GM12873 (cell line): ENCODE results near the gene VANGL1.

Experiments
- TF ChIP-seq, protein P1 (sequence below): IDR thresholded peaks from 2 replicates; pipeline ENCODE4 v1.5.1; 2012; ENCODE audit warnings: low read depth, mild to moderate bottlenecking, moderate library complexity, low read length, control low read depth; ENCODE audit not compliant: insufficient read depth; ENCODE audit errors: missing control alignments

Gene VANGL1

DNA sequence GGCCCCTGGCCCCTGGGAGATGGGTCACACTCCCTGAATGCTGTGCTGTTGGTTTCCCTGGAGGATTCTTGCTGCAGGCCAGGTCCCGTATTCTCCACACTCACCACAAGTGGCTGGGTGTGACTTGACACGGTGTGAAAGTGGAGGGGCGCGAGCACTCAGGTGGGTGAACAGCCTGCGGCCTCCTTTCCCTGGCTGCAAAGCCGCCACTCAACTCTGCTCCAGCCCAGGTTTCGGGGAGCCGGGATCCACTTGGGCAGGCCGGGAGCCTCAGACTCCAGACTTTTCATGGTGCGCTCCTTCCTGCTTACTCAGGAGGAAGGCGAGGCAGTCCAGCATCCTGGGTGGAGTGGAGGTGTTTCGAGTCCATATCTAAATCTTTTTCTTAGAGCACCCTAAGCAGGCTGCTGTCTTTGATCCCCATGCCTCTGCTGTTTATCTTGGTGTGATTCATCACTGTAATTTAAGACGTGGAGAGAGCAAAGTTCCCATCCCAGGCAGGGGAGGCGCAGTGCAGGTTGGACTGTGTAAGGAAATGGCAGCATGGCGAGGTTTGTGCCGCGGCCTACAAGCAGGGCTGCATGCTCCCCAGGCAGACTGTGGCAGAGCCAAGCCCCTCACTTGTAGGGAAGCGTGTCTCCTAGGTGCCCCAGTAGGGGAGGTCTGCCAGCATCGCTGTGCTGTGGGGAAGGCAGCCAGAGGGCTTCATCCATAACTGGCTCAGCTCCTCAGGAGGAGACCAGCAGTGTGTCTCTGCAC is 29.6 kb downstream of the VANGL1 start:
- TF ChIP-seq, protein P1, sequence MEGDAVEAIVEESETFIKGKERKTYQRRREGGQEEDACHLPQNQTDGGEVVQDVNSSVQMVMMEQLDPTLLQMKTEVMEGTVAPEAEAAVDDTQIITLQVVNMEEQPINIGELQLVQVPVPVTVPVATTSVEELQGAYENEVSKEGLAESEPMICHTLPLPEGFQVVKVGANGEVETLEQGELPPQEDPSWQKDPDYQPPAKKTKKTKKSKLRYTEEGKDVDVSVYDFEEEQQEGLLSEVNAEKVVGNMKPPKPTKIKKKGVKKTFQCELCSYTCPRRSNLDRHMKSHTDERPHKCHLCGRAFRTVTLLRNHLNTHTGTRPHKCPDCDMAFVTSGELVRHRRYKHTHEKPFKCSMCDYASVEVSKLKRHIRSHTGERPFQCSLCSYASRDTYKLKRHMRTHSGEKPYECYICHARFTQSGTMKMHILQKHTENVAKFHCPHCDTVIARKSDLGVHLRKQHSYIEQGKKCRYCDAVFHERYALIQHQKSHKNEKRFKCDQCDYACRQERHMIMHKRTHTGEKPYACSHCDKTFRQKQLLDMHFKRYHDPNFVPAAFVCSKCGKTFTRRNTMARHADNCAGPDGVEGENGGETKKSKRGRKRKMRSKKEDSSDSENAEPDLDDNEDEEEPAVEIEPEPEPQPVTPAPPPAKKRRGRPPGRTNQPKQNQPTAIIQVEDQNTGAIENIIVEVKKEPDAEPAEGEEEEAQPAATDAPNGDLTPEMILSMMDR, result no peak

DNA sequence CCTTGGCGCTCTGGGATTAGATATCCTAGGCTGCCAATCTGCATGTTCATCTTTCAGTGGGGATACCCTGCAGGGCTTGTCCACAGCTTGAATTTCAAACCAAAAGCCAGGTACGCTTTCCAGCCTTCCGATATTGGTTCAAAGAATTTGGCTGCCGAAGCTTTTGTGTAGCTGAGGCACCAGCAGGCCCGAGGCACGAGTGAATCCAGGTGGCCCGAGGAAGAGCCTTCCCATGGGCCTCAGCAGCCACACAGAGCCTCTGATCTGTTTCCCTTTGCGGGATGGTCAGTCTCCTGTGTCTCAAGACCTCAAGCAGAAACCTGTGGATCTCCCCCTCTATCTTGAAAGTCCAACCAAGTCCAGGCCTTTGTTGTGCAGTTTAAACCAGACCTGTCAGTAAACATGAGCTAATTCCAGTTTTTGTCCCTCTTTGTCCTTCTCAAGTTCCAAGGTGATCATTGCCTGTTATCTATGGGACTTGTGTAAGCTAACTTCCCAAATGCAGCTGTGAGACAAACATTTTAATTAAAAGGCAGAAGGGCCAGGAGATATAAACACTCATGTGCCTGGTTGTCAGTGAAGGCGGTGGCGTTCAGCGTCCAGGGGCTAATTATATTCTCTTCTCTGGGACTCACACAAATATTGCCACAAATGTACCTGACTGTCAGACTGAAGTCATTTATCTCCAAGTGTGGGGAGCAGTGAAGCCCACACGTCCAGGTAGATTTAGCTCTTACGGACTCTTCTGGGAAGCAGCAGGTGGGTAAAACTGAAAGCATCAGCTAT is 30.6 kb downstream of the VANGL1 start:
- TF ChIP-seq, protein P1, result no peak

DNA sequence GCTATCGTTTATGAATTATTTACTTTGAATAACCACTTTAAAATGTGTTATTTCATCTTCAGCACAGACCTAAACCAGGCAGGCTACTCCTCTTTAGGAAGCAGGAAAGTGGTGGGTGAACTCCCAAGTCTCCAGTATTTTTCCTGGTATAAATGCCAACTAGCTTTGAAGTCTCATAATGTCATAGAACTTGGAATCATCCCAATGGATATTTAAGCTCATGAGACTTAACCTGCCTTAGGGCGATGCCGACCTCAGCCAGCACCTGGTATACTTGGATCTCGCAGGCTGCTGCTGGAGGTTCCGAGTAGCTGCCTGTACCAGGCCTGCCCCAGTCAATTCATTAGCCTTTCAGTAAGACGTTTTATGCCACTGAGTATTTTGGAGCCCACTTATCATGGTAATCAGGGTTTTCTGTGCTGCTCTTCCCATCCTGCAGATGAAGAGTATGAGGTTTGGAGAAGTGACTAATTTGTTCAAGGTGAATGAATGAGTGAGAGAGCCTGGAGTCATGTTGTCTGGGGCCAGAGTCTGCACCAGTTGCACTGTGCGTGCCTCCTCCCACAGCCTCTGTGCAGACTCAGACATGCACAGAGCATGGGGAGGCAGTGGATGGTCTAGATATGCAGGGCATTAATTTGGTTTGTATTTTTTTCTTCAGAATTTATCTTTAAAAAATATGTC is 34.9 kb downstream of the VANGL1 start:
- TF ChIP-seq, protein P1, result no peak

DNA sequence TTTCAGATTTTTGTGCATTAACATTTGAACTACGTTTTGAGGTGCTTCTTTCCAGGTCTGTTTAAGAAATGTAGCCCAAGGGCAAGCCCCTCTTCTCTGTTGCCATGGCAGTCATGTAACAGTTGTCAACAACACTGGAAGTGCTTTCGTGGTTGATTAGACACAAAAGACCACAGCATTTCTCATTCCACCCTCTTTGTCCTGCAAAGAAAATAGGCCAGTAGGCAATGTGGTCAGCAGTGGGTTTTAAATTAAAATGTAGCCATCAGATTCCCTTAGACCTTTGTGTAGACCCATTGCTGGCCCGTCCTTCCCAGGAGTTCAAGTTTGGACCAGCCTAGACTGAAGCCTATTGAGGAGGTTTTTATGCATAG is 35.4 kb downstream of the VANGL1 start:
- TF ChIP-seq, protein P1, result no peak

DNA sequence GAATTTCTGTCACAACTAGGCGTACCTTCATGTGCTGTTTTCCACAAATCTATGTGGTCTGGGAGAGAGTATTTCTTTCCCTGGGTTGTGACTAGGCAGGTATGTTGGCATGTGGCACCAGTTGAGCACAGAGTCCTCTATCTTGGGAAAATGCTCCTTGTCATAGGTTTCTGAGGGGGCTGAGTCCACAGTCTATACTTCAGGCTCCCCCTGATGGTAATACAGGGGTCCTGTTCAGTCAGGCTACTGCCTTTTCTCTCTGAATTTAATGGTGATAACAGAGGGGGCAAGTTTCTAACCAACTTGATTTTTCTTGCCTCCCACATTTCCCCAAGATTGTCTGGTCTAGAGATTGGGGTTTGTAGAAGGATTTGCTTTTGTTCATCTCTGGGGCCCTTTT is 35.8 kb downstream of the VANGL1 start:
- TF ChIP-seq, protein P1, result peak; percentile 17

DNA sequence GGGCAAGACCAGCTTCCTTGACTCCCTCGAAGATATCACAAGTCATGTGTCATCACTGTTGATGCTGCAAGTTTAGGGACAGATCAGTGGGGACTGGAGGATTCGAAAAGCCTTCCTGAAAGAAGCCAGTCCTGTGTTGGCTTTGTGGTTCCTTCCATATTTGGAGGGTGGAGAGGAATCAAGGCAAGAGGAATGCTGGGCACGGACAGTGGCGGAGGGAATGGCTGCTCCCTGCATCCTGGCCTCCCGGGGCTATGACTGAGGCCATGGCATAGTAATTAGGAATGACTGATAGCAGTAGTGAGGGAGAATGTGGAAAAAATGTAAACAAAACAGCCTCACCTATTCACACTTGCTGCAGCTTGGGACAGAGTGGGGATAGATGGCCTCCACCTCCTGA is 36.4 kb downstream of the VANGL1 start:
- TF ChIP-seq, protein P1, result no peak

DNA sequence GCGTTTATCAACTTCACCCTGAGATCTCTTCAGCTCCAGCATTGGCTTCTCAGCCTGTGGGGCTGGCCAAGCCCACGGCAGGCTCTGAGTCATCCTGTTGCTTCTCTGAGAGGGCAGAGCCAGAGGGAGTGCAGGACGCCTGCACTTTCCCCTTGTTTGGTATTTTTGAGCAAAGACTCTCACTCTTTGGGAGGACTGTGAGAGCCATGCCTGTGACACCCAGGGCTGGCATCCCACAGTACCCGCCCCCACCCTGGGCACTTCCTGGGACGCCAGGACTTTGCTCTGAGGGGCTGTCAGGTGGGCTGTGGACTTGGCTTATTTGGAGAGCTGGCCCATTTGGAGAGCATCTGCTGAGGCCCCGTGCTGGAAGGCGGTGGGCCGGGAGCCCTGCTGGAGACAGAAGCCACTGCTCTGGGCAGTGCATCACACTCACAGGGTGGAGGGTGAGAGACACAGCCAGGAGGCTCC is 37.4 kb downstream of the VANGL1 start:
- TF ChIP-seq, protein P1, result no peak
